GDM1 (cell line): ENCODE data around the gene MAML2.
"Not testable (repeated sequence)": the region's sequence is repeated elsewhere in the genome, so short reads cannot be mapped to it uniquely, and the experiment has no call there.

Source experiments
- DNase-seq: peaks from one replicate; lab custom pipeline; 2025; lab: John Stamatoyannopoulos, UW

The MAML2 gene

DNA sequence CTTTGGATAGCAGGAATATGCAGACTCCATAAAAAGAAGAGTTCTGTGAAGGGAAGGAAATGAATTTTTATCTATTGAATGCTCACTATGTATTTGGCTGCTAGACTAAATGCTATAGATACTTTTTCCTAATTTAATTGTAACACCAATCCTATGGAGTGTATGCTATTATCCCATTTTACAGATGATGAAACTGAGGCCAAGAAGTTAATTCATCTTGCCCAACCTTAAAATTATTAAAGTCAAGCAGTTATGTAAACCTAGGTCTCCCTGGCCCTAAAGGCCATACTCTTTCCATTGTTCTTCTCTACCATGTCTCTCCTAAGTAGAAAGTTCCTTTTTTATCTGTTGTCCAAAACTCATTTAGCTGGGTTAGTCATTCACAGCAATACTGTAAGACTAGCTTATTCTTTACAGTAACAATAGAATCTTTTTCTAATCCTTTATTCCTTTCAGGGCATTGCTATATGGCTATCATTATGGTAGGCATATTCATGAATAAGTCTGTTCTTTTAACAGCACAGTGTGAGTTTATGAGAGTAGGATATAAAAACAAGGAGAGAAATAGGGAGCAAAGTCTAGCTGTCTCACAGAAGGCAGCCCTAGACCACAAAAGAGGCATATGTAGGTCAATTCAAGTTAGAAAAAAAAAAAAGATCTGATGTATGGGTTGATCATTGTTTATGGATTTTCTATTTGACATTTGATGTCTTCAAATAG is 50.5 kb downstream of the MAML2 start:
- DNase-seq, result no peak

DNA sequence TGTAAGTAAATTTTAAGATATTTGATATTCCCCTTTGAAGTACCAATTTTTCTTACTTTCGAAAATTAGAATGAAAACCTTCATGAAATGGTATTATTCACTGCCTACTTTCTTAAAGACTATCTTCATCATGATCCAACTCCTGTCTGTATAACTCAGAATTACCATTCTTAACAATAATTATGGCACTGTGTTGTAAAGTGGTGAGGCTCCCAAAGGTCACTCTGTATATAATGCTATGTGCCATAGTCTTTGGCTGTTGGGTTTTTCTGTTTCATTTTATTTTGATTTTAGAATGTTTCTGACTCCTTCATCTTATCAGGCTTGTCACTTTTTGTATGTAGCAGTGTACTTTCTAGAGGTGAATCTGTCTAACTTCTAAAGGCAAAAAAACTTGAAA is 52.4 kb downstream of the MAML2 start:
- DNase-seq, result no peak

DNA sequence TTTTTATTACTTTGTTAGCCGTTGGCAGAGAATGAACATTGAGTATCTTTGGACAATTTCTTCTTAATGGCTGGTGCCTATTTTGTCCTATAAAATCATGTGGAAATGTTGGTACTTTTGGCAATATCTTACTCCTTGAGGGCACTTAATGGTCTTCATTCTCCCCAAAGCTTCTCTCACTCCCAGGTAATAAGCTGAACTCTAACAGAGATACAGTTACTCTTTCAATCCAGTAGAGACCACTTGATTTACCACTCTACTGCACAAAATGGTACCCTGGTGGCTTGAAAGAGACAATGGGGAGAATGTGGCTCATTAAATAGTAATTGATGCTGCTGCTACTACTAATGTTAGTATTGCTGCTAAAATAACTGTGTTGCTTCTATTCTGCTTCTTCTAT is 53.0 kb downstream of the MAML2 start:
- no peak for DNase-seq

DNA sequence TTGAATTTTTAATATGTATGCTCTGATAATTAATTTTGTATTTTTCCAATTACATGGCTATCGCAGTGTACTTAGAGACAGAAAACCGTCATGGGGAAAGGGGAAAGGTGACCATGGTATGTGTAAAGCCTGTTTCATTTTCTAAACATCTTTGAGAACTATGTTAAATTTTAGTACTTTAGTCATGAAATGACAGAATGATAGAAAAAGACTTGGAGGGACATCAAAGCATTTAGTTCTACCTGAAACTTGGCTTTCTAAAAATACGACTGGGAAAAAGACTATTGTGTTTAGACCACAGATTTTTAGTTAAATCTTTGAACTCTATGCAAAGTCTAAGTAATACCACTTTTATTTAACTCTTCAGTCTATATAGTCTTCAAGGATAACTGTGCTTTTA is 54.1 kb downstream of the MAML2 start:
- no peak for DNase-seq

DNA sequence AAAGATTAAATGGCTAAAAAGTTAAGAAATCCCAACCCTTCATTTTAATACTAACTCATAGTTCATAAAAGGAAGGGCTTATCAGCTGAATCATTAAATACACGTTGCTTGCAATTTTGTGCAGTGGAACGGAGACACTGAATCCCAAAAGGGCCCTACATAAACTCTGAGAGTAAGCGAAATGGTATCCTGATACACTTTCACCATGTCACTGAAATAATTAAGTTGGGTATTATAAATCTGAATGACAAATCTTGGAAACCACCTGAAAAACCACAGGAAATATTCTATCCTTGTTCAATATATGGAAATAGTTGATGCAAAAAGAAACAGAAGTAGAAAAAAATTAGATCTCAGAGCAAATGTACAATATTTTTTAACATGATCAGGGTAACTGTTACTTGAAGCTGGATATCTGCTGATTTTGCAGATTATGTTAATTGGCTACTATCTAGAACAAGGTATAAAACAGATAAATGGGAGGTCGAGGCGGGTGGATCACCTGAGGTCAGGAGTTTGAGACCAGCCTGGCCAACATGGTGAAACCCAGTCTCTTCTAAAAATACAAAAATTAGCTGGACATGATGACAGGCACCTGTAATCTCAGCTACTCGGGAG is 55.1 kb downstream of the MAML2 start:
- DNase-seq, result no peak

DNA sequence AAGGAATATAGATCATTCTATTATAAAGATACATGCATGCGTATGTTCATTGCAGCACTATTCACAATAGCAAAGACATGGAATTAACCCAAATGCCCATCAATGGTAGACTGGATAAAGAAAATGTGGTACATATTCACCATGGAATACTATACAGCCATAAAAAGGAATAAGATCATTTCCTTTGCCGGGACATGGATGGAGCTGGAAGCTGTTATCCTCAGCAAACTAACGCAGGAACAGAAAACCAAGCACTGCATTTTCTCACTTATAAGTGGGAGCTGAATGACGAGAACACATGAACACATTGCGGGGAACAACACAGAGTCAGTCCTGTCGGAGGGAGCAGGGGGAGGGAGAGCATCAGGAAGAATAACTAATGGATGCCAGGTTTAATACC is 57.0 kb downstream of the MAML2 start:
- DNase-seq, result not testable (repeated sequence)

DNA sequence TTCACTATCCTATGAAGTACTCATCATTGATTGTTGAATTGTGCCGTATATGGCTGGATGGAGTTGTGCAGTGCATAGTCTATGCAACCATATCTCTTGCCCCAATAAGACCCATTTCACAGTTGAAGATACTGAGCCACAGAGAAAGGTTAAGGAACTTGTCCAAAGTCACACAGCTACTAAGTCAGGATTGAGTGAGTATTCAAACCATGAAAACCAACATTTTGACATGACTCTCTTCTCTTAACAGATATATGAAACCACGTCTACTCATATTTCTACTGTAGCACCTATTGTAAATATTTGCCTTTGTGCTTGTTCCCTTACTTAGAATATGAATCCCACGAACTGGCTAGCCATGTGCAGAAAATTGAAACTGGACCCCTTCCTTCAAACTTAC is 58.1 kb downstream of the MAML2 start:
- DNase-seq, result no peak

DNA sequence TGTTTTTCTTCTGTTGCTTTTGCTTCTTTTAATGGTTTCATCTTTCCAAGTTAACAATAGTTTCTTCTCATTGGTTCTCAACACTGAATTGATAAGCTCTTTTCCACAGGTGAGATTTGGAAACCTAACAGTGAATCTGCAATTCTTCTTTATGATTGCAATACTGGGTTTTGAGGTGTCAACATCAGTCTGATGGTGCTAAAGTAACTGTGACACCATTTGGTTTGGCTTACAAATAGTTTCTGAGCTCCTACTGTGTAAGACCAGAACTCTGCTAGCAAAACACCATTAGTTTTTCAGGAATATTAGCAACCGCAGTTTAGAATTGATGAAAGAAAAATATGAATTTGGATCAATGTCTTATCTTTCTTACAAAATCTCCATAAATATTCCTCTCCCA is 58.6 kb downstream of the MAML2 start:
- no peak for DNase-seq

DNA sequence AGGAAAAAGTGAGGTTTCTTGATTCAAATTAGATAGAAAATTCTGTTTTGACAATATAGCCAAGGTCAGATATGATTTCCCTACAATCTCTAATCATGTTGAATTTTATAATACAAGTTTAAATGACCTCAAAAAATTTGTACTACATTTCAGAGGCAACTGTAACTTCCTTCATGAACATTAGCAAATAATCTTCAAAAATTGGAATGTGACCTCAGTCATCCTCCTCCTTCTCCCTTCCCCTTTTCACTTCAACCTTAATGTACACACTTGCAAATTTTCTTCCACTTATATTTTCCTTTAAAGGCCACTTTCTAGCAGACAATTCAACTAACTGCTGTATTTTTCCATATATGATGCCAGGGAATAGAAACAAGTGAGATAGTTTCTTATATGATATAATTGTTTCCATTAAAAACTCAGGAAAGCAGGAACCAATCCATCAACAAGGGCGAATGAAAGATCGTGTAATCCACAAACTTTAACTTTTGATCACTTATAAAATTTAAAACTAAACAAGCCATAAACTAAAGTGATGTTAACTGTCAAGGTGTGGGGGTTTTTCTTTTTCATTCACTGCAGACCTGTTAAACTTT is 60.3 kb downstream of the MAML2 start:
- no peak for DNase-seq

DNA sequence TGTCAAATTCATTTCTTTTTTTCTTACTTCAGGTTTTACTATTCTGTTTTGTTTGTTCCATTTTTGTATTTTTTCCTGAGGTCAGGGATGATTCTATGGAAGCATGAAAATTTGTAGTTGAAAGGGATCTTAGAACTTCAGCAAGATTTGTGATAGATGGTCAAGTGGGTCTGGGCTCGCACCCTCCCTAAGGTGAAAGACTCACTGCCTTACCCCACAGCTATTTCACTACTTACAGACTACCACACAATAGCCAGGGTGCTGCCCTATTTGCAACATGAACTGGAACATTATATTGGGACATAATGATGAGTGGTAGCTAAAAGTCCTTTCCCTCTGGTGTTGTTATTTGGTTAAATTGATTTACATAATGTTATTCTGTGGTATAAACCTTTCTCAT is 62.6 kb downstream of the MAML2 start:
- no peak for DNase-seq

DNA sequence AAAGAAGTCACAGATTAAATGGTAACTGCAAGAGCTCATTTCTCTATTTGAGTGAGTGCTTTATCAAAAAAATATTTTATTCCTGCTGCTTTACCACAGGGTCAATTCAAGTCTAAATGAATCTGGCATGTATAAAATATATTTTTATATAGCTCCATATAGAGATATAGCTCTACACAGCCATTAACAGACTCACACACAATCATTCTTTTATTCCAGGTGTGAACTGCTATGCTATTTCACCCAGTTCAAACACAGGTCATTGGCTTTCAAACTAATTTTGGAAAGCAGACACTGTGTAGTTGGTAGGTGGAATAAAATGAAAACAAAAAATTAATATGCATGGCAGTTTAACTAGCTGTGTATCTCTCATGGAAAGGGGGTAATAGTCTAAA is 63.1 kb downstream of the MAML2 start:
- no peak for DNase-seq

DNA sequence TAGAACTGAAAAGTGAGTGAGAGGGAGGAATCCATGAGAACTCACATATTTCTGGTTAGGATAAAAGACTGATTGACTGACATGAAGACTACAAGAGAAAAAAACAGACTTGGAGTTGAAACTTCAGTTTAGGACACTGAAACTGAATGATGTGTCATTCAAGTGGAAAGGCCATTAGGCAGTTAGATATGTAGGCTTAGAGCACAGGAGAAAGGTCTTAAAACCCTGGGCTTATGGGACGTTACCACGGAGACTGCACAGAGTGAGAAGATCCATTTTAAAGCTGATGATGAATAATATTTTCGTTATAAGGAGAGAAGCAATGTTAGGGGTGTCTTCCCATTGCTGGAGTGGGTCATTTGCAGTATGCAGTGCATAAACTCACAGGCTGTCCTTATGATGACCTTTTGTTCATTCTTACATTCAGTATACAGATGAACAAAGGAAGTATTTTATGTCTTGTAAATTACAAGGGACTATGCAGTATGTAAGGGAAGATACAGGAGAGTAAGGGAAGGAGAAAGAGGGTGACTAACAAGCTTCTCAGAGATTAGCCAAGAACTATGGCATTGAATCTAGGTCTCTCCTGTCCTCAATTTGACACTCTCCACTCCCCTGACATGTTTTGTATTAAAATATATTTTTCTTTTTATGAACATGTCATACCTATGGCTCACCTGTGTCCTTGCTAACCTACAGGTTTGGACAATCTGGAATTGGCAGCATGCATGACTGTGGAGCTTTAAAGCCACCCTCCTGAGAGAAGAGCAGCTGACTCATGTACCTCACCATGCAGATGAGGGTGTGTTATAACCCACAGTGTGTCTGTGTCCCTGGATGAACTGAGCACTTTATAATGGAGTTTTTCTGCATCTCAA is 63.7 kb downstream of the MAML2 start:
- no peak for DNase-seq

DNA sequence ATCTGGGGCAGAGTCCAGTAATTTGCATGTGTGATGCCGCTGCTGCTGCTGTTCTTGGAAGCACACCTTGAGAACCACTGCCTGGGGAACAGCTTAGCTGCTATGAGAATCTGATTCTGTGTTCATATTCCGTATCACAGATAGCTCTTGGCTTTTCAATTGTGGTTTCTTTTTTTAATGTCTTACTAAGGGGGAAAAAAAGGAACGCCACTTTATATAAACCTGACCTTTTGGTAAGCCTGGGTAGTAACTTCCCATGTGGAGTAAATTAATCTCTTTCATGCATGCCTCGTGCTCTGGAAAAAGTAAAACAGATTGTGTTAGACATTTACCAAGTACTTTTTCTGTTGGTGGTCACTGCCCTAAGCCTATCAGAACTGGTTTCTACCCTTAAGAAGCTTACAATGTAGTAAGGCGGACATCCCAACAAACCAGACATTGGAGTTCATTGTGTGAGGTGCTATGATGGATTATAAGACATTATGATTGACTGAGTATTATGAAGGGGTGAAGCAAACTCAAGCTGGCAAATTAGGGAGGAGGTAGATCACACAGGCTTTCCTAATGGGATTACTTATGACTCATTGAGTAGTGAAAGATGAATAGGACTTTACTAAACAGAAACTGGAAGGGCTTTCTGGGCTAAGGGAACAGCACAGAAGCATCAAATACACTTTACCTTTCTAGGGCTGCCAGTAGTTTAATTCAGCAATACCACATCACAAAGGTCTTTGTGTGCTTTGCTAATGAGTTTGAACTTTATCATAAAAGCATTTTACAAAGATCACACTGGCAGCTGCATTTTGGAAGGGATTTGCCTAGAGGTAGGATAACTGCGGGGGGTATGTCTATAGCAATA is 64.7 kb downstream of the MAML2 start:
- no peak for DNase-seq

DNA sequence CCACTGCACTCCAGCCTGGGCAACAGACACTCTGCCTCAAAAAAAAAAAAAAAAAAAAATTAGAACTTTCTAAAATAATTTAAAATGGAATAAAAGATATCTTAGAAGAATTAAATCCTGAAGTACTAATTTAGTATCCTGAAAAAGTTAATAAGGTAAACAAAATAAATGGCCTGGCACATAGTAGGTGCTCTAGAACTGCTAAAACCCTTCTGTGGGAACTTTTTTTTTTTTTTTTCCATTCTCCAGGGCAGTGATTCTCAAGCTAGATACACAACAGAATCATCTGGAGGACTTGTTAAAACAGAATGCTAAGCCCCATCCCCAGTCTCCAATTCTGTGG is 65.3 kb downstream of the MAML2 start:
- DNase-seq, result no peak

DNA sequence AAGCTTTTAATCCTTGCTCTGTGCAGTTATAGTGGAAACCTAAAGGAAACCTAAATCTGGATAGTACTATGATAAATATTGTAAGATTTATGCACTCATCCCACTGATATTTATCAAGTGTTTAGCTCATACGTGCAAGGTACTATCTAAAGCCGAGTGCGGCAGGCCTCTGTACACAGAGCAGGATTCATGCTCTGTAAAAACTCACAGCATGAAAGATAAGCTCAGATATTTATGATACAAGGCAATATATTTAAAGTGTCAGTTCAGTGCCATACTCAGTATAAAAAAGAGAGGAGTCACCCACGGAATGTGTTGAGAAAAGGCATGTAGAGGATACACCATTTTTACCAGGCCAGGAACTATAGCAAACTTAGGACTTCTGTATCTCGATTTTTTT is 66.2 kb downstream of the MAML2 start:
- DNase-seq, result no peak

DNA sequence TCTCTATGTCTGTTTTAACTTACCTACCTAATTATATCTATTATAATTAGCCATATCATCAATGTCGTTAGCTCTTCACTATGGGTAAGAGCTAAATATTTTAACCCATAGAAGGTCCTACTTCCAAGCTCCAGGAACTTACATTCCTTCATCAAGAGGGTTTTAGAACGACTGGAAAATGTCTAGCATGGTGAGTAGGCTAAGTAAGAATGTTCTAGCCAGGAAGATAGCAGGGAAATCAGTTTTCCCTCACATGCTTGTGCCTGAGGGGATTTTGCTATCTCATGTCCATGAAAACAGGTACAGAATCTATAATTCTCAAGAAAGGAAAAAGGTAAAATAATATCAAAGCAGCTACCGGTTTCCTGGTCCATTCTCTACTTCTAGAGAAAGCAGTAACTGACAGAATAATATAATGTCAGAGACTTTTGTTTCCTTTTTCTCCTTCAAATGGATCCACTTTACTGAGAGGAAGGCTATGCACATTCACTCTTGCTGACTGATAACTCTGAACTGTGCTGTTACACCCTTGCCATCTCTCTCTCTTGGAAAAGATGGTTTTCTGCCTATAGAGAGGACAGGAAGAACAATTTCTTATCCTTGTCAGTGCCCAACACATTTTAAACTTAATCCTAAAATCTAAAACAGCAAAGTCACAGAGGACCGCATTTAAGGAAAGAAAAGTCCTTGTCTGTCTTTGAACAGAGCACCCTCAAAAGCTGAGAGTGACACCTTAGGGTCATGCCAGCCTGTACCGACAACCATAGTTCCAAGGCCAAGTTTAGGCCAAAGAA is 67.0 kb downstream of the MAML2 start:
- no peak for DNase-seq

DNA sequence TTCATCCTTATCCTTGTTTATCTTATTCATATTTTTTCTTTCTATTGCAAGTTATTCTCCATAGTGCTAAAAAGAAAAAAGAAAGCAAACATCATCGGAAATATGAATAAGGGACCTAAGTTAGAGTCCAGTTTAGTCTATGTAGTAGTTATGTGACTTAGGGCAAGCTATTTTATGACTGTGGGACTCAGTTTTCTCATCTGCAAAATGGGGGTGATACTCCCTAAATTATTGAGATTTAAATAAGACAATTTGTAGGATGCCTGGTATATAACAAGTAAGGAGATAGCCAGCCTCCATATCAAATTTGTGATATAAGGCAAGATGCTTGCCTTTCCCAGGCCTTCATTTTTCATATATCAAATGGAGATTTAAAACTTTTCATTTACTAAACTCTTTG is 69.5 kb downstream of the MAML2 start:
- DNase-seq, result no peak

DNA sequence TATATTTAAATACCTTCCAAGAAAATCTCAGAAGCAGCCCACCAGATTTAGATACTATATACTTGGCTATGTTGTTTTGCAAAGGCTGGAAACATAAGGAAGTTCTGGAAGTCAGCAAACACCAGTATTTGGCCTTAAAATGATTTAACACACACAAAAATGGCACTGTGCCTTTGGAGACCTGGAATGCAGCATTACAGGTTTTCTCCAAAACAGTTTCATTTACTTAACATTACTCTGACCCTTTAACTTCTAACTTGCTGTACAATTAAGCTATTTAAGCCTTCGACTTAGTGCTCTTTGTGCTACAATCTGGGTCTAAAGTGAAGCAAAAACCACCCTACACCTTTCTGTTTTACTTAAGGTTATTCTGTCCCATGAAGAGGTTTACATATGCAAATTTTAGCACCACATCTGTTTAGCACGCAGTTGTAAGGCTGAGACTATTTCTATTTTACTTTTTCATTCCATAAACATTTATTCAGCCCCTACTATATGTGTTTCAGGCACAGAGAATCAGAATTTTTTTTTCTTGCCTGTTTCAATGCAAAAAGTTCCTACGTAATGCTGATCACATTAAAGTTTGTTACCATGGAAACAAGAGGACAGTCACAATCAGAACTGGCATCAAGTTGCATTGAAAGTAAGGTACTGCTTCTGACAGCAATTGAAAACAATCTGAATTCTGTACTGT is 70.3 kb downstream of the MAML2 start:
- no peak for DNase-seq

DNA sequence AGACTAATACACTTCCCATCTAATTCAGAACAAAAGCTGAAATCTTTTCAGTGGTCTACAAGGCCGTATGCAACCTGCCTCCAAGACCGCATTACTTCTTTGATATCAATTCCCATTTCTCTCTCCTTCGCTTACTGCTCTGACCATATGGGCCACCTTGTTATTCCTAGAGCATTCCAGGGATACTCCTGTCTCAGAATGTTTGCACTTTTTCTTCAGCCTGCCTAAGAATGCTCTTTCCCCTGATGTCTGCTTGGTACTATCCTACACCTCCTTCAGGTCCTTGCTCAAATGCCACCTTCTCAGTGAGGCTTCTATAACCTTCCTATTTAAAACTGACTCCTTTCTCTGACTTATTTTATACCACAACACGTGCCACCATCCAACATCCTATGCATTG is 71.2 kb downstream of the MAML2 start:
- DNase-seq, result no peak

DNA sequence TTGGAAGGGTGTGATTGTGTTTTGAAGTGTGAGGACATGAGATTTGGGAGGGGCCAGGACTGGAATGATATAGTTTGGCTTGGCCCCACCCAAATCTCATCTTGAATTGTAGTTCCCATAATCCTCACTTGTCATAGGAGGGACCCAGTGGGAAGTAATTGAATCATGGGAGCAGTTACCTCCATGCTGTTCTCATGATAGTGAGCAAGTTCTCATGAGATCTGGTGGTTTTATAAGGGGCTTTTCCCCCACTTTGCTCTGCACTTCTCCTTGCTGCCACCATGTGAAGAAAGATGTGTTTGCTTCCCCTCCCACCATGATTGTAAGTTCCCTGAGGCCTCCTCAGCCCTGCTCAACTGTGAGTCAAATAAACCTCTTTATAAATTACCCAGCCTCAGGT is 71.6 kb downstream of the MAML2 start:
- DNase-seq, result not testable (repeated sequence)
